Fibroblast of villous mesenchyme (primary cell): Measurements from ENCODE around the gene TDRD9. TPM values are rescaled to one million over a fixed set of nuclear protein-coding genes. Genes with fewer than 3 reads are reported as not detected.

Source experiments
- DNase-seq: peaks from one replicate; pipeline ENCODE4 v3.0.0-alpha.2; 2010; ENCODE audit warnings: low read depth
- H3K4me3 ChIP-seq: 2 replicates; pipeline ENCODE4 v1.5.1; 2011; ENCODE audit warnings: low read depth, mild to moderate bottlenecking, low read length
- total RNA-seq: library from RNA; depleted of rRNA; stranded (reverse); fragments of >200 nt; gene quantifications from 2 replicates; pipeline ENCODE4 v1.2.3, GENCODE V29; 2012
- TF ChIP-seq, protein P1 (sequence below): IDR thresholded peaks from 2 replicates; pipeline ENCODE4 v1.5.1; 2012; ENCODE audit warnings: low read depth, mild to moderate bottlenecking, low read length; ENCODE audit not compliant: insufficient read depth

Gene TDRD9
- total RNA-seq, 1 donor: 0.86 TPM

DNA sequence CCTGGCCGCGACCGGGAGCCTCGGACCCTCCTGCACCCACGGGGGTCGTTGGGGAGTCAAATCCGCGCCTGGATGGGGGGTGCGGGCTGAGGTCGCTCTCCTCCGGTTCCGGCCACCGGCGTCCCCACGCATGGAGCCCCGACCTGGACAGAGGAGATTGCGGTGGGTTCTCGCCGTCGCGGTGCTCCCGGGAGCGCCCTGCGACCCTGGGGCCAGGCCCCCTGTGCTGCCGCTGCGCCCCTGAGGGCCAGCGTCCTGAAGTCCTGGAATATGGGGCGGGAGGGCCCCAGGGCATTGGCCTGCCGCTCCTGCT is 157.6 kb downstream of the TDRD9 start:
- no peak overlapping the region for H3K4me3 ChIP-seq
- TF ChIP-seq, protein P1, sequence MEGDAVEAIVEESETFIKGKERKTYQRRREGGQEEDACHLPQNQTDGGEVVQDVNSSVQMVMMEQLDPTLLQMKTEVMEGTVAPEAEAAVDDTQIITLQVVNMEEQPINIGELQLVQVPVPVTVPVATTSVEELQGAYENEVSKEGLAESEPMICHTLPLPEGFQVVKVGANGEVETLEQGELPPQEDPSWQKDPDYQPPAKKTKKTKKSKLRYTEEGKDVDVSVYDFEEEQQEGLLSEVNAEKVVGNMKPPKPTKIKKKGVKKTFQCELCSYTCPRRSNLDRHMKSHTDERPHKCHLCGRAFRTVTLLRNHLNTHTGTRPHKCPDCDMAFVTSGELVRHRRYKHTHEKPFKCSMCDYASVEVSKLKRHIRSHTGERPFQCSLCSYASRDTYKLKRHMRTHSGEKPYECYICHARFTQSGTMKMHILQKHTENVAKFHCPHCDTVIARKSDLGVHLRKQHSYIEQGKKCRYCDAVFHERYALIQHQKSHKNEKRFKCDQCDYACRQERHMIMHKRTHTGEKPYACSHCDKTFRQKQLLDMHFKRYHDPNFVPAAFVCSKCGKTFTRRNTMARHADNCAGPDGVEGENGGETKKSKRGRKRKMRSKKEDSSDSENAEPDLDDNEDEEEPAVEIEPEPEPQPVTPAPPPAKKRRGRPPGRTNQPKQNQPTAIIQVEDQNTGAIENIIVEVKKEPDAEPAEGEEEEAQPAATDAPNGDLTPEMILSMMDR: no peak
- DNase-seq: no peak

DNA sequence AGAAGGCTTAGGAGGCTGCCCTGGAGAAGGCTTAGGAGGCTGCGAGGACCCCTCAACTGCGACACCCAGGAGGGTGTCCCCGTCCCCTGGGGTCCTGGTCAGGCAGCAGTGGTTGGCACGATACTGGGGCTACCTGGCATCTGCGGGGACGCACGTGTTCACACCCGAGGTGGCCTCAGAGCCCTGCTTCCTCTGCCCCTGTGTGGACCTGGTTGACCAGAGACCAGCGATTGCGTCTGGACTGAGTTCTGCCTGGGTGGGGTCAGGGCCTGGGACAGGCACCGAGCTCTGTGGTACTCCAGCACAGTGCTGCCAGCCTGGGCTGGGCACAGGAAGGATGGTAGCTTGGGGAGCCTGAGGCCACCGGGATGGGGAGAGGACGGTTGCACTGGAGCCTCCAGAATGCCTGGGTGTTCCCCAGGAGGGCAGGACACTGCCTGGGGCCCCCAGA is 158.0 kb downstream of the TDRD9 start:
- DNase-seq: no peak
- TF ChIP-seq, protein P1: no peak
- H3K4me3 ChIP-seq: no peak overlapping the region

DNA sequence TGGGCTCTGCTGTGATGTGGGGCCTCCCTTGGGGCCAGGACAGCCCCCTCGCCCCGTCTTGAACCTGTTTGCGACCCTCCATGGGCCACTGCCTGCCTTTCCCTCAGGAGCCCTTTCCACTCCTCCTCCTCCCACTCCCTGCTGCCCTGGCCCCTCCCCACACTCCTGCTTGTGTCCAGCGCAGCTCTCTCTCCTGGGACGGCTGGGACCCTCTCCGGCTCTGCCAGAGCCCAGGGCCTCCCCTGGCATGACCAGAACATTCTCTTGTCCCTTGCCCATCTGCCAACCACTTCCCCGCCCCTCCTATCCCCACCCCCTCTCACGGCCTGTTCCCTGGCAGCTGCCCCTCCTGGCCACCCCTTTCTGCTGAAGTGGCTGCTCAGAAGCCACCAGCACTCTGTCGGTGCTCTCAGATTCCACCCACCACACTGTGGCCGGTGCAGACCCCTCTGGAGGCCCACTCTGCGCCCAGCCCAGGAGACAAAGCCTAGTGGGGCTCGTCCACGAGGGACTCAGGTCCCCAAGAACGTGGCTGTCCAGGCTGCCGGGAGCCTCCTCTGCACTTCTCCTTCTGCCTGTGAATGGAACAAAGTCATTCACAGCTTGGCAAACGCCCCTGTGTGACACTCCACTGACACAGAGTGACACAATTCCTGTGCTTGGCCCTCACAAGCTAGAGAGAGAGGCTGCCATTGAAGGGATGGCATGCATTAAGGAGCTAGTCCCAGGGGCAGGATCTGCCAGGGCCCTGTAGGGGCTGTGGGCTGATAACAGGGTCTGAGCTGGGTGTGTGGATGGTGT is 158.6 kb downstream of the TDRD9 start:
- TF ChIP-seq, protein P1: no peak
- no peak for DNase-seq
- no peak overlapping the region for H3K4me3 ChIP-seq

DNA sequence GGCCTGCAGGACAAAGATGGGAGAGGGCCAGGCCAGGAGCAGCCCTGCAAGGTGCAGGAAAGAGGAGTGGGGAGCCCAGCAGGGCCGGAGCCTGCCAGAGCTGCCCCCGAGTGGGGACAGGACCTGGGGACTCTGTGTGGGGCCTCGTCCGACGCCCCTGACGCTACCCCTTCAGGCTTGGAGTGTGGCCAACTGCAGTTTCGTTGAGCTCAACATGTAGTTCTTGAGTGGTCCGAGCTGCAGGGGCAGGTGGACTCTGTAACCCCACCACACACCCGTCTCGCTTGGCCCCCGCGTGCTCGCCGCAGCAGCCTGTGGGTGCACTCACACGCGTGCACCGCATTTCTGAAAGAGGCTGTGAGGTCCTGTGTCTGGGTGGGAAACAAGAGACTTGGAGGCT is 159.2 kb downstream of the TDRD9 start:
- no peak for DNase-seq
- TF ChIP-seq, protein P1: no peak
- no peak overlapping the region for H3K4me3 ChIP-seq

DNA sequence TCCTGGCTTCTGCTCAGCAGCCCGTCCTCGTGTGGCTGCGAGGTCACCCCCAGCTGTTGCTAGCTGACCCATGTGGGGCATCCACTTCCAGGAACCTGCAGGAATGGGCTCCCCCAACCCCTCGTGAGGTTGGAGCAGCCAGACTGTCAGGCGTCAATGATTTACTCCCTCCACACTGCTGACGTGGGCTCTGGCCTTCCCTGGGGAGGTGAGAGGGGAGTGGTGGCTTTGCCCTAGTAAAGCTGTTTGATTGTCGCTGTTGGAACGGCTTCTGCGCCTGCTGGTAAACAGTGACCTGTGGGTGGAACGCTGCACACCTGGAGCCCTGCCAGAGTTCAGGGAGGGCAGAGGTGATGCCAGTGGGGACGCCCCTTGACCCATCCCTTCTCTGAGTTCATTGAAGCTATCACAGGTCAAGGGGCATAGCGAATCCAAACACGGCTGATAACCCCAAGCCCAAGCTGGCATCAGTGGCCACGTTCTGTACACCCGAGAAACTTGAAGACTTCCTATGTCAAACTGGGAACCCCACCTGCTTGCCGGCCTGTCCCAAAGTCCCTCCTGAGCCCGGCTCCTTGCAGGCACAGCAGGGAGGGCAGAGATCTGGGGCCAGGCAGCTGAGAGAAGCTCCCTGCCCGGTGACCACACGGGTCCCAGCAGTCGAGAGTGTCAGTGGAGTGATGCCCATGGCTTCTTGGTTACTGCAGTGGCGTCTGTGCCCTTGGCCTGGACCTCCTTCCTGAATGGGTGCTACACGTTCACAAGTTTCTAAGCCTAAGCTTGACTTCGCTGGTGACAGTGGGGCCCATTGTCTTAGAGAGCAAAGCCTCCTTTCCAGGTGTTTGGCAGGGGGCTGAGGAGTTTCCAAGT is 160.0 kb downstream of the TDRD9 start:
- TF ChIP-seq, protein P1: no peak
- no peak for DNase-seq
- H3K4me3 ChIP-seq: no peak overlapping the region

DNA sequence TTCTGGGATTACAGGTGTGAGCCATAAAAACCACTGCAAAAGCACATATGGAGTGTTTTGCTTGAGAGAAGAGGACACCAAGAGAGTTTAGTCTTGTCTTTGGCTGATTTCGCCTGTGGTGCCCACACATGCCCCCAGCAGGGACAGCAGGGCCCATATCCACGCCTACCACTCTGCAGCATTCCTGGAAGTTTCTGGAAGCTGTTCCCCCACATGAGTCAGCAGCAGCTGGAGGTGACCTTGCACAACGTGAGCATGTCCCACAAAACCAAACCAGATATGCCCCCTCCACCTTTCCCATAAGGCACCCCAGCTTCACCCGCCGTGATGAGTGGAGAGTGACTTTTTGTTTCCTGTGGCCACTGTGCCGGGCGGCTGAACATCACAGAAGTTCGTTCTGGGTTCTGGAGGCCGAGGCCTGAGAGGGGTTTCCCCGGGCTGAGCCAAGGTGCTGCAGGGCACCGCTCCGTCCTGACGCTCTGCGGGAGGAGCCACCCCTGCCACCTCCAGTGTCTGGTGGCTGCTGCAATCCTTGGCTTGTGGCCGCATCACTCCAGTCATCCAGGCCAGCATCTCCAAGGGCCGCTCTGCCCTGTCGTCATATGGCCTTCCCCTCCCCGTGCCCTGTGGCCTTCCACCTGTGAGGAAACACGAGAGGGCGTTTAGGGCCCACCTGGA is 162.0 kb downstream of the TDRD9 start:
- H3K4me3 ChIP-seq: no peak overlapping the region
- TF ChIP-seq, protein P1: no peak
- no peak for DNase-seq
